SK-N-SH treated with all-trans-retinoic acid at 6 μM for 48 hours (cell line): ENCODE results near the gene FRAT2.

Experiments used
- CREB5 ChIP-seq: fragments of 250-450 bp; sonication (Bioruptor Pico); IDR thresholded peaks from 2 replicates; pipeline ENCODE4 v1.5.1; 2020; ENCODE audit warnings: low read depth, mild to moderate bottlenecking, moderate library complexity
- CSDC2 ChIP-seq: fragments of 250-450 bp; sonication (Bioruptor Pico); IDR thresholded peaks from 2 replicates; pipeline ENCODE4 v1.5.0; 2020; ENCODE audit warnings: mild to moderate bottlenecking, moderate library complexity
- PPARA ChIP-seq: fragments of 250-450 bp; sonication (Bioruptor Pico); IDR thresholded peaks from 2 replicates; pipeline ENCODE4 v1.5.0; 2020; ENCODE audit warnings: mild to moderate bottlenecking, borderline replicate concordance
- ZNF70 ChIP-seq: fragments of 450-650 bp; formaldehyde crosslinking; IDR thresholded peaks from 2 replicates; pipeline ENCODE4 v1.5.0; 2020; ENCODE audit warnings: mild to moderate bottlenecking, moderate library complexity

GRCh38 chr10:97363071-97363470, 28.5 kb upstream of the FRAT2 start:
- no peak for TF ChIP-seq ZNF70 (CRISPR knock-in tag)
- no peak for TF ChIP-seq CSDC2 (CRISPR knock-in tag)
- no peak for TF ChIP-seq PPARA (CRISPR knock-in tag)
- no peak for TF ChIP-seq CREB5
